Chondrocyte (in vitro differentiated cells): Measurements from ENCODE around the gene UBXN11. TPM values are rescaled to one million over a fixed set of nuclear protein-coding genes. Genes with fewer than 3 reads are reported as not detected.

ENCODE experiments used
- DNase-seq: peaks from one replicate; pipeline ENCODE4 v3.0.0; 2021; ENCODE audit warnings: mixed read lengths, low spot score
- H3K27ac Mint-ChIP-seq: one replicate; pipeline ENCODE4 v1.8.0; 2021; ENCODE audit warnings: mild to moderate bottlenecking, moderate library complexity, mixed read lengths; ENCODE audit not compliant: unreplicated experiment
- H3K27me3 Mint-ChIP-seq: 2 replicates; pipeline ENCODE4 v1.8.0; 2021; ENCODE audit warnings: low read depth, mixed read lengths
- H3K36me3 Mint-ChIP-seq: 2 replicates; pipeline ENCODE4 v1.8.0; 2021; ENCODE audit warnings: low read depth, mixed read lengths
- H3K4me1 Mint-ChIP-seq: 2 replicates; pipeline ENCODE4 v1.8.0; 2021; ENCODE audit warnings: low read depth, mild to moderate bottlenecking, mixed read lengths
- H3K4me3 Mint-ChIP-seq: one replicate; pipeline ENCODE4 v1.8.0; 2021; ENCODE audit warnings: mild to moderate bottlenecking, moderate library complexity, mixed read lengths; ENCODE audit not compliant: unreplicated experiment
- H3K9me3 Mint-ChIP-seq: 2 replicates; pipeline ENCODE4 v1.8.0; 2021; ENCODE audit warnings: low read depth, mixed read lengths
- total RNA-seq: library from RNA; stranded (reverse); gene quantifications from 3 replicates; pipeline ENCODE4 v1.2.1, GENCODE V29; 2021
- TF ChIP-seq, protein P1 (sequence below): fragments of 200-600 bp; sonication (generic); IDR thresholded peaks from 2 replicates; pipeline ENCODE4 v1.5.0; 2021; ENCODE audit warnings: antibody characterized with exemption, mild to moderate bottlenecking, moderate library complexity

UBXN11 gene
- total RNA-seq, 1 donor from 2014 or later = 8.7 TPM

DNA sequence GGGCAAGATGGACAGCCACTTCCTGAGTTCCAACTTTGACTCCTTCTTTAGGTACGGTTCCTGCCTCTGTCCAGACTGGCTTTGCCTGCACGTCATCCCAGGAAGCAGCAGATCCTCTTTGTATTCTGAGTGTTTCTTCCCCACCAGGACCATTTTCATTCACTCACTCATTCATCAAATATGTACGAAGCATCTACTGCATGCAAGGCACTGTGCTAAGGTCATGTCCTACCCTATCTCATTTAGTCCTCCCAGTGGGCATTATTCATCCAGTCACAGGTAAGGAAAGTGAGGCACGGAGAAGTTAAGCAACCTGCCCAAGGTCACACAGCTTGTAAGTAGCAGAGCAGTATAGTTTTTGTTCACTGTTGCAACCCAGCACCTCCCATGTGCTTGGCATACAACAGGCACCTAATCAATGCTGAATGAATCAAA, 33.6 kb upstream of the UBXN11 start:
- Mint-ChIP-seq H3K27me3 (peaks cover 6% of the 10 kb centered on the region), H3K4me3 (no peak overlapping the region), H3K36me3 (no peaks in the 10 kb centered on the region), H3K27ac (no peak overlapping the region), H3K9me3 (no peaks in the 10 kb centered on the region), H3K4me1 (peaks cover 6% of the 10 kb centered on the region)
- DNase-seq = no peak
- TF ChIP-seq, protein P1, sequence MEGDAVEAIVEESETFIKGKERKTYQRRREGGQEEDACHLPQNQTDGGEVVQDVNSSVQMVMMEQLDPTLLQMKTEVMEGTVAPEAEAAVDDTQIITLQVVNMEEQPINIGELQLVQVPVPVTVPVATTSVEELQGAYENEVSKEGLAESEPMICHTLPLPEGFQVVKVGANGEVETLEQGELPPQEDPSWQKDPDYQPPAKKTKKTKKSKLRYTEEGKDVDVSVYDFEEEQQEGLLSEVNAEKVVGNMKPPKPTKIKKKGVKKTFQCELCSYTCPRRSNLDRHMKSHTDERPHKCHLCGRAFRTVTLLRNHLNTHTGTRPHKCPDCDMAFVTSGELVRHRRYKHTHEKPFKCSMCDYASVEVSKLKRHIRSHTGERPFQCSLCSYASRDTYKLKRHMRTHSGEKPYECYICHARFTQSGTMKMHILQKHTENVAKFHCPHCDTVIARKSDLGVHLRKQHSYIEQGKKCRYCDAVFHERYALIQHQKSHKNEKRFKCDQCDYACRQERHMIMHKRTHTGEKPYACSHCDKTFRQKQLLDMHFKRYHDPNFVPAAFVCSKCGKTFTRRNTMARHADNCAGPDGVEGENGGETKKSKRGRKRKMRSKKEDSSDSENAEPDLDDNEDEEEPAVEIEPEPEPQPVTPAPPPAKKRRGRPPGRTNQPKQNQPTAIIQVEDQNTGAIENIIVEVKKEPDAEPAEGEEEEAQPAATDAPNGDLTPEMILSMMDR = no peak

DNA sequence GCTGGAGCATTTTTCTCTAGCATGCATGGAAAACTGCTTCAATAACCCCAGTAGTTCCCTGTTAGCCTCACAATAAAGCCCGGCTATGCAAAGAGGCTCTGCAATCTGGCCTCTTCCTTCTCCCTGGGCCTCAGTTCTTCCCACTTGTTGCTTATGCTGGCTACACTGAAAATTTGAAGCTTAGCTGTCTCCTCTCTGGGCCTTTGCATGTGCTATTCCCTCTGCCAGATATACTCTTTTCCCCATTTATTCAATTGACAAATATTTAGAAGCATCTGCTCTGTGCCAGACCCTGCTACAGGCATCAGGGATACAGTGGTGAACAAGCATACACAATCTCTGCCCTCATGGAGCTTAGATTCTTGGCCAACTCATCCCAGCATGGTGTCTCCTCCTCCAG, 32.2 kb upstream of the UBXN11 start:
- Mint-ChIP-seq H3K4me3 (no peak overlapping the region), H3K27me3 (peaks cover 6% of the 10 kb centered on the region)

DNA sequence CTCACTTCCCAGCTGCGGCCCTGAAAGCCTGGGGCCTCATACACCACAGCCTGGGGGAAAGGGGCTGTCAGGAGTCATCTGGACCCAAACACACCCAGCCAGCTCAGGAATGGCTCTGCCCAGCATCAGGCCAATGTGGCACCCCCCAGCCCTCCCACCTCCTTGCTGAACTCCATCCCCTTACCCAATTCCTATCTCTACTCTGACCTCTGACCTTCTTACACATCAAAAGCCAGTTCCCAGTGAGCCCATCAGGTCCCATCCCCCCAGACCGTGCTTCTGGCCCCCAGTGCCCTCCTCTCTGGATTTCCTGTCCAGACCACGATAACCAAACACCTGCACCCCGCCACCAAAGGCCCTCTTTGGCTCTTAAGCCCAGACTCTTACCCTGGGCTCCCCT, 31.2 kb upstream of the UBXN11 start:
- no peak for DNase-seq
- peaks cover 6% of the 10 kb centered on the region for H3K27me3 Mint-ChIP-seq
- TF ChIP-seq, protein P1 = no peak
- no peaks in the 10 kb centered on the region for H3K36me3 Mint-ChIP-seq
- H3K9me3 Mint-ChIP-seq = no peaks in the 10 kb centered on the region
- no peak overlapping the region for H3K27ac Mint-ChIP-seq
- peaks cover 6% of the 10 kb centered on the region for H3K4me1 Mint-ChIP-seq
- H3K4me3 Mint-ChIP-seq = no peak overlapping the region

More for the DNA sequence above, 32.2 kb upstream of the UBXN11 start:
- Mint-ChIP-seq H3K9me3 (no peaks in the 10 kb centered on the region), H3K36me3 (no peaks in the 10 kb centered on the region), H3K27ac (no peak overlapping the region), H3K4me1 (peaks cover 6% of the 10 kb centered on the region)
- TF ChIP-seq, protein P1 = no peak
- DNase-seq = no peak

DNA sequence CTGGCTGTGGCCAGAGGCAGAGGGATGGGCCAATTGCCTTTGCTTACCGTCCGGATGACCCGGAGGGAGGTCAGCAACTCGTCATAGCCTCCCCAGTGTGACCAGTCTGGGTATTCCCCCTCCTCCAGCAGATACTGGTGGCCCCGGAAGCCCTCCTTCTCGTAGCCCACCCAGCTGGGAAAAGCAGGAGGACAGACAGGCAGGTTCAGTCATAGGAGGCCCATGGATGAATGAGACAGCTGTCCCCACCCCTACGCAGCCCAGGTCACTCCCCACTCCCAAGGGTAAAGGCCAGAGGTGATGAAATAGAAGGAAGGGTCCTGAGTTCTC, 30.7 kb upstream of the UBXN11 start:
- TF ChIP-seq, protein P1 = no peak
- peaks cover 6% of the 10 kb centered on the region for H3K27me3 Mint-ChIP-seq
- H3K4me3 Mint-ChIP-seq = no peak overlapping the region
- H3K27ac Mint-ChIP-seq = no peak overlapping the region
- no peaks in the 10 kb centered on the region for H3K9me3 Mint-ChIP-seq
- H3K36me3 Mint-ChIP-seq = no peaks in the 10 kb centered on the region
- H3K4me1 Mint-ChIP-seq = peaks cover 6% of the 10 kb centered on the region
- no peak for DNase-seq

DNA sequence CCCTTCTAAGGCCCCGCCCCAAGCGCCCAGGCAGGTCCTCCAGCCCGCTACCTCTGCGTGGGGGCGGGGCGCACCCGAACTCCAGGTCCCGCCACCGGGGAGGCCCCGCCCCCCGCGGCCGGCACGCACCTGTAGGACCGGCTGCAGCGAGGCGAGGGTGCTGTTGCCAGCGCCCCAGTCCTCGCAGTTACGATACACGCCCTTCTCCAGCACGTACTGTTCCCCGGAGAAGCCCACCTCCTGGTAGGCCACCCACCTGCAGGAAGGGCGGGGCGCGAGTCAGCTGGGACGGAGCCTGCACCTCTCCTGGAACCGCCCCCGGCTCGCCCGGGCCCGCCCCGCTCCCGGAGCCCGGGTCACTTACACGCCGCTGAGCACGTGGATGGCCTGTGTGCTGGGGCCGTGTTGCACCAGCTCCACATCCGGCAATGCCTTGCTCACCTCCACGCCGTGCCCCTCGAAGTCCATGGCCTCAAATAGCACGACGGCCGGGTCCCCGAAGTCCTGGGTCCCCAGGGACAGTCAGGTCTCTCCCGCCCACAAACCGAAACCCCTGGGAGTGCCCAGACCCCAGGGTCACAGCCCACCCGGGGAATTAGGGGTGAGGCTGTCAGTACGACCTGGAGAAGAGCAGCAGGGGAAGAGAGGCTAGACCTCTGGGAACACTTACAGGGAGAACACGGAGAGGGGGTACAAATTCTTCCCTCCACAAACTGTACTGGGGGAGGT, 30.2 kb upstream of the UBXN11 start:
- Mint-ChIP-seq H3K27ac (peak overlapping the region; percentile 22), H3K4me1 (peaks cover 8% of the 10 kb centered on the region), H3K9me3 (no peaks in the 10 kb centered on the region), H3K36me3 (no peaks in the 10 kb centered on the region), H3K4me3 (peak overlapping the region; percentile 74), H3K27me3 (peaks cover 5% of the 10 kb centered on the region)
- DNase-seq = no peak
- TF ChIP-seq, protein P1 = no peak
